GM18520 (cell line): Measurements from ENCODE around the gene ZNF341.

ENCODE experiments used
- ATAC-seq: cut with Tn5 transposase; IDR thresholded peaks from one replicate; pipeline ENCODE4 v1.9.1; 2021; ENCODE audit not compliant: unreplicated experiment

ZNF341 gene

DNA sequence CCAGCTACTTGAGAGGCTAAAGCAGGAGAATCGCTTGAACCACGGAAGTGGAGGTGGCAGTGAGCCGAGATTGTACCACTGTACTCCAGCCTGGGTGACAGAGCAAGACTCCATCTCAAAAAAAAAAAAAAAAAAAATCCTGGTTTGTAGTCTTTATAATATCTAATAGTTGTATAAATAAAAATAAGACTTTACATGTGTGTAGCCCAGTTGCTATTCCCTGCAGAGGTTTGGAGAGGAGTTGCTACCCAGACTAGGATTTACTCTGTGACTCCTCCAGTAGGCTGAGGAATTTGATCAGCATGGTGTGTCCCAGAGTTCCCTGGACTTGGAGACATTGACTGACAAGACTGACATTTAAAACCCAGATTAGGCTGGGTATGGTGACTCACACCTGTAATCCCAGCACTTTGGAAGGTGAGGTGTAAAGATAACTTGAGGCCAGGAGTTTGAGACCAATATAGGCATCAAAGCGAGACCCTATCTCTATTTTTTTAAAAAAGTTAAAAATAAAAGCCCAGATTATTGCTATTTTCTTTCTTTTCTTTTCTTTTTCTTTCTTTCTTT, 89.6 kb downstream of the ZNF341 start:
- ATAC-seq: no peak

DNA sequence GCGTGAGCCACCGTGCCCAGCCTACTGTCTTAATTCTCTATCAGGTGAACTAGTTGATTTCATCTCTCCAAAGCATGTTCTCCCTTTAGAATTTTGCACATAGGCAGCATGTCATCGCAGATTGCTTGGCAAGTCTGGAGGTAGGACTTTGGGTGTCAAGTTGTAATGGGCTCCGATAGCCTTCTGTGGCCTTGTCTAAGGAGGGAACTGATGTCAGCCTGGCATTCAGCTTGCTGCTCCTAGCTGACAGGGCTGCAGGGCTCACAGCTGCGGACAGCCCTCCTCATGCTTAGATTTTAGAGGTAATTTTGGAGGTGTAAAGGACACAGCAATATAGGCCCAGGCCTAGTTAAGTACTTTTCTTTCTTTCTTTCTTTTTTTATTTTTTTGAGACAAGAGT, 90.6 kb downstream of the ZNF341 start:
- no peak for ATAC-seq

DNA sequence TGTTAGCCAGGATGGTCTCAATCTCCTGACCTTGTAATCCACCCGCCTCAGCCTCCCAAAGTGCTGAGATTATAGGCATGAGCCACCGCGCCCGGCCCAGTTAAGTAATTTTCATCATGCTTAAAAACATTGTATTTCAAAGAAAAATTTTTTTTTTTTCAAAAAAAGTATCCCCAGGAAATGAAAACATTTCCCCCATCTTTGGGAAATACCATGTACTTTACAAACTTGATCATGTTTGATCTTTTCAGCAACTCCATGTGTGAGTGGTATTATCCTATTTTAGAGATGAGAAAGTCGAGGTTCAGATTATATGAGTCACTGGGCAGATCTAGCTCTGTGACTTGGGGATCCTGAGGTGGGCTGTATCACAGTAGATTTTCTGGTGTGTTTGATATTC, 91.2 kb downstream of the ZNF341 start:
- no peak for ATAC-seq

DNA sequence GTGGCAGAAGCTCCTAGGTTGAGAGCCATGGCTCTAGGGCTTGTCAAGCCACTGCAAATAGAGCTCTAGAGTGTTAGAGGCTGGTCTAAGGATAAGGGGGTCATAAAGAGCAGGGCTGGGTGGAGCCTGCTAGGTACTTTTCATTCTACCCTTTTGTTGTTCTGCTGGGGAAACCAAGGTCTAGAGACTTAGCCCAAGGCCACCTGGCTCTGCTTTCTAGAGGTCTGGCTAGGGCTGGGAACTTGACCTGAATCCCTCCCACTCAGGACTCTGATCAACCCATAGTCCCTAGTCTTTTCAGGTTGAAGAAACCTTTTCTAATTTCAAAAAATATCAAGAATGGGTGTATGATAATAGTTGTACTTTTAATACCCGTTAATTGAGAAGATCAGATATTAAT, 93.1 kb downstream of the ZNF341 start:
- no peak for ATAC-seq

DNA sequence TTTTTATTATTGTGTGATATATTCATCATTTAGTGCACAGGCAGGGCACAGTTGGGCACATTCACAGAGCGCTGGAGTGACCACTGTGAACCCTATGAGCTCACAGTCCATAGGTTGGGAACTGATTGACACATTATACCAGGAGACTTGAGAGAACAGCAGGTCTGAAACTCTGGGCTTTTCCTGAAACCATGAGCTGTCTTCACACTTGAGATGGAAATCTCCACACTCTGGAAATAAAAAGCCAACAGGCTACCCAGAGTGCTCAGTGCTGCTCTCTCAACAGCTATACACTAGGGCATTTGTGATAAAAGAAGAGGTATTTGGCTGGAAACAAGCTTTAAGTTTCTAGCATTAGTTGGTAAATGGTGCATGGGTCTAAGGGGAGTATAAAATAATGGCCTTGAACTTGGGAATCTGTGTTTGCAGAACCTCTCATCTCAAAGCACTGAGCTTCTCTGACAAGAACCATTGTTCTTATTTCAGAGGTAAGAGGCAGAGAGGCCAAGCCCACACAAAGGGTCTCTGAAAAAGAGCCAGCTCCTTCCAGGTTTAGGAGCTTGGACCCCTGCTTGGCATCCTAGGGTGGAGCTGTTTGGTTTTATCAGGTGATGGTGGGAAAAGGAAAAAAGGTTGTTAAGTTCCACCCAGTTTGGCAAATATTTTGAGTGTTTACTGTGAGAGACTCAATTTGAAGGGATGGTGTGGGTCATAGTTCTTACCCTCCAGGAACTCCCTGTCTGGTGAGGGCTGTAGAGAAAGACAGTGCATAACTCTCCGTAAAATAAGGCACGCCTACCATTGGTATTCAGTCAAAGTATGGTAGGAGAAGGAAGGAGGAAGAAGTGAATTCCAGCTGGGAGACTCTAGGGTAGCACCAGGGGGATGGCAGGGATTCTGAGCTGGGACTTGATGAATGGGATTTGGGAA, 93.8 kb downstream of the ZNF341 start:
- no peak for ATAC-seq

DNA sequence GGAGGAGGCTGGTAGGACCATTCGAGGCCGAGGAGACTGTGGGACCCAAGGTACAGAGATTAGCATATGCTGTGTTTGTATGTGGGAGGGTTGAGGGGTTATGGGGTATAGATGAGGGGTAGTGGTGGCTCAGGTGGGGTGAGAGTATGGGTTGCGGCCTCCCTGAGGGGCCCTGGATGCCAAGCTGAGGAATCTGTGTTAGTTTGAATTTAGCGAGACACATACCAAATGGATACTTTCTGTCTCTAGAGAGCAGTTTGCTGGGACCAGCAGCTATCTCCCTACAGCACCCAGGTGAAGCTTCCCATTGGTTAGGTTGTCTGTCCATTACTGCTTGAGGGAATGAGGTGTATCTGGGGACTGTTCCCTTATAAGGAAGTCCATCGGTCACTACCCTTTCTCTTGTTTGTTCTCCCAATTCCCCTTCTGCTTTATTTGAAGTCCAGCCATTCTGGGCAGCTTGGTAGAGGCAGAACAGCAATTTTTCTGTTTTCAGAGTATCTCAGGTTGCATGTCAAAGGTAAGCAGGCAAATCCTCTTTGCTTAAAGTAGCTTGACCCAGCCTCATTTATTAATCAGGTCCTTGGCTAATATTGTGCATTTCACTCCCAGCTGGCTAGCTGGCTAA, 94.6 kb downstream of the ZNF341 start:
- no peak for ATAC-seq

DNA sequence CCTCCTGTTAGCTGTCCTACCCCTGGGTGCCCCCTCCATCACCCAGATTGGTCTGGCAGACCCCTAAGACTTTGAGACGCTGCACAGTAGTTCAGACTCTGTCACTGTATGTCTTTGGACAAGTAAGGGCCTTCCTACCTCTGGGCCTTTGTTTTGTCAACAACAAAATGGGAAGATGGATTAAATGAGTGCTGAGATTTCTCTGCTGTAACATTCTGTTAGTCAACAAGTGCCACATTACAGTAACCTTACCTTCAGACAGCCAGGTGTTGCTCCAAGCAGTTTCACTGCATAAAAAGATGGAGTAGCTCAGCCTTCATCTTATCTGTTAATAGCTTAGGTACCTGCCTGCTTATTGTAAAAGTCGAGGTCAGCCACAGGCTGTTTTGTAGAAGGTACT, 95.3 kb downstream of the ZNF341 start:
- ATAC-seq: no peak

DNA sequence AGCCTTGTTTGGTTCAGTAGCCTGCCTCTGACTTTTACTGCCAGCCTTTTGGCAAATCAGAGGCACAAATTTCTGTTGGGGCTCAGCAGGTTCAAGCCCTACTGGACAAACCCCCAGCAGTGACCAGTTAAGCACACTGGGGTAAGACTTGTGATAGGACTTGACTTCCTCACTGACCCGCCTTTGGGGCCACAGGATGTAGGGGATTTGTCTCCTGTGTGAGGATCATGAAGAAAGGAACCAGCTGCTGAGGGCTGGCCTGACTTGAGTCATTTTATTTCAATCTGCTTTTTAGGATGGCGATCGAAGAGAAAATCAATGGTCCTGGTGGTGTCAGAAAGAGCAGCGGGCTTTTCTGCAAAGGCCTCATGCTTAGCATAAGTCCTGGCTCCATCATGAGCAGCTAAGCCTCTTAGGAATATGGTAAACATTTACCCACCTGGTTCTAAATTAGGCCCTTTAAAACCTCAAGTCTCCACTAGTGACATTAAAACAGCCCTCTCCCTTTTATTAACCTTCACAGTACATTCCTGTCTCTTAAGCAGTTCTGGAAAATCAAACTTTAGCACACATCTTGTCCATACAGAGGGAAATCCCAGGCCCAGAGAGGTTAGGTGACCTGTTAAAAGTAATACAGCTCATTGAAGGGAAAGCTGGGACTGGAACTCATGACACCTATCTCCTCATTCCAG, 96.0 kb downstream of the ZNF341 start:
- ATAC-seq: no peak

DNA sequence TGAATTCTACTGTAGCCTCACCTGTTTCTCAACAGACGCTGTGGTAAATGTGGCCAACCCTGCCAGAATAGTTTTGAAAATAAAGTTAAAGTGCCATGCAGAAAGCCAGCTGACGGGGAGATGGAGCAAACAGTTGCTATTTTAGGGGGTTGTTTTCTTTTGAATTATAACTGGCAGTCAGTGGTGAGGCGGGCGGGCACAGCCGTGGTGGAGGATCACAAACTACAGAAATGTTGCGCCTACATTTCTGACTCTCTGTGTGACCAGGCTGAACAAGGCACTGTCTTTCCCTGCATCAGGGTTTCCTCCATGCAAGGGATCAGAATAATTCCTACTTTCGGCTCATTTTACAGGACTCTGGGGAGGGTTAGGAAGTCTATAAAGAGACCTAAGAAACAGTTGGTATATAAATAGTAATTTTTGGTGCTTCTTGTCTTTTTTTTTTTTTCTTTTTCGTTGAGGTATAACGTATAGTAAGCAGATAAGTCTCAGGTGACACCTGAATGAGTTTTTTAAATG, 96.6 kb downstream of the ZNF341 start:
- no peak for ATAC-seq

DNA sequence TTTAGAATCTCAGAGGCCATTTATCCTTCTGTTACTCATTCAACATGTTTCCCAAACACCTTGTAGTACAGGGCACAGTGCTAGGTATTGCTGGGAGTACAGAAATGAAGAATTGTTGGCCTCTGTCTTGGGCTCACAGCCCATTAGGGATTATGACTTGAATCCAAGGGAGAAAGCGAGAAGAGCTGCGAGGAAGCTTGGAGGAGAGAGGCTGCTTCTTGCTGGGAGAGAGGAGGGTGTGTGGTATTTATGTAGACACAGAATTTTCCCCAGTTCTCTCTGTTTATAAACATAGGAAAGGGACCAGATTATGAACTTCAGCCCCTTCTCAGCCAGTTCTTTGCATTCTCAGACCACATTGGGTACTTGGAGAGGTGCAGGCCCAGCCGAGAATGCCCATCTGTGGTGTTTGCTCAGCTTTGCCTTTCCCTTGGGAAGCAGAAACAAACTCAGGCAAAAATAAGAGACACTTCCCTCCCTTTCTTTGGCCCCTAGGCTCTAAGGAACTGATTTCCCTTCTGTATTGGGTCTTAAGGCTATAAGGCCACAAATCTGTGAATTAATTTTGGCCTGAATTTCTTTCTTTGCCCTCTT, 97.3 kb downstream of the ZNF341 start:
- ATAC-seq: no peak

DNA sequence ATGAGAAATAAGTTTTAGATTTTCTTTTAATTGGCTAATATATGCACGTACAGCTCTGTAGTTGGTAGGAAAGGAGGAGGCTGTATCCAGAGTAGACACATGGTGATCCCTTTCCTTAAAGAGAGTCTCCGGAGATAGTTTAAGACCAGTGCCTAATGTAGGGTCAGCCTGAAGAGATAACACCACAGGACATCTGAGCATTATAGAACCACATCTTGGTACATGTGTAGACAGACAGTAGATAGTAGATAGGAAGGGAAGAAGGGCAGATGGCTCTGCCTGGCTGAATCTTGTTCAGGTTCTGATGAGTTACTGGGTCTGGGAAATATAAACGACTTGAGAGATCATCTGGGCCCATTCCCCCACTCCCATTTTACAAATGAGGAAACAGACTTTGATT, 97.8 kb downstream of the ZNF341 start:
- ATAC-seq: no peak

DNA sequence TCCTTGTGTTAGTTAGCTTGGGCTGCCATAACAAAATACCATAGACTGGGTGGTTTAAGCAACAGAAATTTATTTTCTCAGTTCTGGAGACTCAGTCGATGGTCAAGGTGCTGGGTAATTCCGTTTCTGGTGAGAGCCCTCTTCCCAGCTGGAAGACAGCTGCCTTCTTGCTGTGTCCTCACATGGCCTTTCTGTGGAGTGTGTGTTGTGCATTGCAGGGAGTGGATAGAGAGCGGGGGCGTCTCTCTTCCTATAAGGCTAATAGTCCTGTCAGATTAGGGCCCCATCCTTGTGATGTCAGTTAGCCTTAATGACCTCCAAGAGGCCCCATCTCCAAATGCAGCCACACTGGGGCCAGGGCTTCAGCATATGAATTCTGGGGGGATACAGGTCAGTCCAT, 98.6 kb downstream of the ZNF341 start:
- no peak for ATAC-seq

DNA sequence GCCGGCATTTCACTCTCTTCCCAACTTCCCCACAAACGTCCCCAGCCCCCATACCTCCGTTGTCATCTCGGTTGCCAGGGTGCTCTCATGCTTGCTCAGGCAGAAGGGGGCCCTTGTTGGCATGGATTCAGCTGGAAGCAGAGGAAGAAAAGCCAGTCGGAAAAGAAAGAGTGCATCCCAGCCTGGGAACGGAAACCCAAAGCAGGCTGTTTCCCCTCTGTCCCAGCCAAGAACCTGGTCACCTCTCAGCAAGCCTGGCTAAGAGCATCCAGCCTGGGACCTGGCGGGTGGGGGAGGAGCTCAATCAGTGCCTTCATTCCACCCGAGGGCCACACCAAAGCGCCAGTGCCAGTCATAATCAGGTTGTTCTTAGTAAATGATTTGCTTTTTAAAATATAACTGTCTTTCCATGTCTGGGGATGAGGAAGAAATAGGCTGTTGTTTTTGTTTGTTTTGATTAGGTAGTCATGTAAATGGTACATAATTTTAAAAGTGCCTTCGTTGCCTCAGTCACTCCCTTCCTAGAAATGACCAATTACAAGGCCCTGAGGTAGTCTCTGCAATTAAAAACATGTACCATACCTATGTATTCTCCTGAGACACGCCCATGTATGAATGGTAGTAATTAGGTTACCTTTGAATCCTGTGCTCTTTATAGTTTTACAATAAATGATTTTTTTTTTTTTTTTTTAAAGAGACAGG, 100.5 kb downstream of the ZNF341 start:
- no peak for ATAC-seq

DNA sequence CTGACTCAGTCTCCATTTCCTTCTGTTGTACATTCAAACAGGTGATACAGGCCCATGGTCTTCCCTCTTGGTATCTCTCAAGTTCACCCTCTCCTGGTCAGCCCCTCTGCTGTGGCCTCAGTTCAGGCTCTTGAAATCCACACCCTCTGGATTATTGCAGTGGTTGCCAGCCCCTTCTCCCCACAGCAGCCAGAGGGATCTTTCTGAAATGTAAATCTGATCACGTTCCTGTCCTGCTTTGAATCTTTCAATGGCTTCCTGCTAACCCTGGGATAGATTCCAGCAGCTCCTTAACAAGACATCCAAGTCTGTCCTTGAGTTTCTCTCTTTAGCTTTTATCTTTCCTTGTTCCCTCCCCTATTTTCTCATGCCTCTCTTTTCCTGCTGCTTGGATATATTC, 101.5 kb downstream of the ZNF341 start:
- no peak for ATAC-seq

DNA sequence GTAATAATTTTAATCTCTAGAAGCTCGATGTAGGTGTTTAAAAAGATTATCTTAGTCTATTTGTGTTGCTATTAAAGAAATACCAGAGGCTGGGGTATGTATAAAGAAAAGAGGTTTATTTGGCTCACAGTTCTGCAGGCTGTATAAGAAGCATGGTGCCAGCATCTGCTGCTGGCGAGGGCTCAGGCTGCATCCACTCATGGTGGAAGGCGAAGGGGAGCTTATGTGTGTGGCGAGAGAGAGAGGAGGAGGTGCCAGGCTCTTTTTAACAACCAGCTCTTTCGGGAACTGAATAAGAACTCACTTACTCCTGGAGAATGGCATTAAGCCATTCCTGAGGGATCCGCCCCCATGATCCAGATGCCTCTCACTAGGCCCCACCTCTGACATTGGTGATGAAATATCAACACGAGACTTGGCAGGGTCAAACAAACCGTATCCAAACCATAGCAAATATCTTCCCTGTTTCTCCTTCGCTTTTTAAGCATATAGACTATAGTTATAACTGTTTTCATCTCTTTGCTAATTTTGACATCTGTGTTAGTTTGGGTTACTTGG, 103.9 kb downstream of the ZNF341 start:
- ATAC-seq: no peak

DNA sequence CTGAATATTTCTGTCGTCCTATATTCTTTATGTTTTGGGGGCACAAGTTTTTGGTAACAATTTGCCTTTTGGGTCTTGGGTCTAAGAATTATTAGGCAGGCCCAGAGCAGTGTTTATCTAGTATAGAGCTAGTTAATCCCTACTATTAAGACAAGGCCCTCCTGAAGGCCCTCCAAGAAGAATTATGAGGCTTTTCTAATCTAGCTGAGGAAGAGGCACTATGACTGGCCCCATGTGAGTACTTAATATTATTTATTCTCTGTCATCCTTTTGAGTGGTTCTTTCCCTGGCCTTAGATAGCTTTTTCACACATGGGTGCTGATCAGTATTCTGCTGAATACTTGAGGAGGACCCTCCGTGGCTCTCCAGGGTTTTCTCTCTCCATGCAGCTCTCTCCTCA, 104.5 kb downstream of the ZNF341 start:
- no peak for ATAC-seq

DNA sequence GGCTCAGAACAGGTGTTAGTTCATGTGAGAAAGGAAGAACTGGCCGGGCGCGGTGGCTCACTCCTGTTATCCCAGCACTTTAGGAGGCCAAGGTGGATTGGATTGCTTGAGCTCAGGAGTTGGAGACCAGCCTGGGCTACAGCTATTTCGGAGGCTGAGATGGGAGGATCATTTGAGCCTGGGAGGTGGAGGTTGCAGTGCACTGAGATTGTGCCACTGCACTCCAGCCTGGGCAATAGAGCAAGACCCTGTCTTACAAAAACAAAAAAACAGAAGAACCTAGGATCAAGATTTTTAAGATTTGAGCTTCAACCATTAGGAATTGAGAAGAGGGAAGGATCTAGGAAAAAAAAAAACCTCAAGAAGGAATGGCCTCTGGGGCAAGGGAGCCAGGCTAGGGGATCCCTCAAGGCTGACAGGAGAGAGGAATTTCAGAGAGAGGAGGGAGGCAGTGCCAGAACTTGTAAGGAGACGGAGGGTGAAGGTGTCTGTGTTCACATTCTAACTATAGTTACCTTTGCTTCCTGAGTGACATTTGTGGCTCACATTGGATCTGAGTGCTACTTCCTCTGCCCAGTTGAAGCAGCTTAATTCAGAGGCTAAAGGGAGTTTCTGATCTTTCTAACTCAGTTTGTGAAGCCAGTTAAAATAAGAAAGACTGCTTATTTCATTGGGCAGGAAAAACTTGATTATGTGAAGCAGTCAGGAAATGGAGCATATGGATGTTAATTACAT, 105.5 kb downstream of the ZNF341 start:
- ATAC-seq: no peak

DNA sequence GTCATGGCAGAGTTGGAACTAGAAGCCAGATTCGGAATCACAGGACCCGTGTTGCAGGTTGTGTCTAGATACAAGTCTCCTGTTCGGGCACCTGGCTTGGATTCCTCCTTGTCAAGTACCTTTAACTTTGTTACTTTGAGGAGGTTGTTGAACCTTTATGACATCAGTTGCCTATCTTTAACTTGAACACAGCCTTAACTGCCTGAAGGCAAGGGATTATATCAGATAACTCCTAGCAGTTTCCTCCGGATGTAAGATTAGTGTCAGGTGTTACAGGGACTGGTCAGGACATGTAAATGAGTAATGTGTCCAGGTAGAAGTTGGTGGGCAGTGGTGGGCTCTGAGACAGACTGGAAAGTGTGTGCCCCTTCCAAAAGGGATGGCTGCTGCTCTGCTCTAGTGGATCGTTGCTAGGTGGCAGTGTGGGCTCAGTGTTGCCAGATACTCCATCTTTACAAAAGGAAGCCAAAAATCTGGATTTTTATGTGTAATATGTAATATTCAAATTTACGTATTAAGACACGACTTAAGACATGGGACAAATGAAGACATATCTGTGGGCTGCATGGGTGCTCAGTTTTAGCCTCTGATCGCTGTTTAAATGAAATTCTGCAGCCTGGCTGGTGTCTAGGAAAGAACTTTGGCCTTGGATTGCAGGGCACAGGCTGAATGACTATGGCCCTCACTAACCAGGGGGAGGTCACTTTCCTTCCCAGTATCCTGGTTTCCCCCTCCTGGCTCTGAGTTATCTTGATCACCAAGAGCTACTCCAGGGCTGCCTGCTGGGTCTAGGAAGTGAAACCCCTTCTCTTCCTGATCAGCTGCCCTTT, 106.5 kb downstream of the ZNF341 start:
- no peak for ATAC-seq

DNA sequence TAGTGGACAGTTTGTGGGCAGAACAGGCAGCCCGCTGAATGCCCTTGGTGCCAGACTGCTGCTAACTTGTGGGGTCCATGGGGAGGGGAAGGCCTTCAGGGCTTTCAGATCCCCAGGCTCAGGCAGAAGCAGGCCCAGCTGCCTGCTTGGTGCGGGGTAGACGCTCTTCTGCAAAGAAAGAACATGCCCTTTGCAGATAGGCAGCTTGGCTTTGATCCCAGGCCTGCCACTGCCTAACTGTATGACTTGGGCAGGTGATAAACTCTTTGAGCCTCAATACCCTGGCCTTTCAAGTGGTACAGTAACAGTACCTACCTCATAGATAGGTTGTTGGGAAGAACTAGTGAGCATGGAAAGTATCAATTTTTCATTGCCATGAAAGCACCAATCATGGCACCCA, 107.8 kb downstream of the ZNF341 start:
- no peak for ATAC-seq
